ENCODE results near the gene RPL39. TPM values are rescaled to one million over a fixed set of nuclear protein-coding genes. Genes with fewer than 3 reads are reported as not detected.

The RPL39 gene
- total RNA-seq, 4 donors from 2014 or later: 4,874 to 7,757 (median 5,738) TPM

DNA sequence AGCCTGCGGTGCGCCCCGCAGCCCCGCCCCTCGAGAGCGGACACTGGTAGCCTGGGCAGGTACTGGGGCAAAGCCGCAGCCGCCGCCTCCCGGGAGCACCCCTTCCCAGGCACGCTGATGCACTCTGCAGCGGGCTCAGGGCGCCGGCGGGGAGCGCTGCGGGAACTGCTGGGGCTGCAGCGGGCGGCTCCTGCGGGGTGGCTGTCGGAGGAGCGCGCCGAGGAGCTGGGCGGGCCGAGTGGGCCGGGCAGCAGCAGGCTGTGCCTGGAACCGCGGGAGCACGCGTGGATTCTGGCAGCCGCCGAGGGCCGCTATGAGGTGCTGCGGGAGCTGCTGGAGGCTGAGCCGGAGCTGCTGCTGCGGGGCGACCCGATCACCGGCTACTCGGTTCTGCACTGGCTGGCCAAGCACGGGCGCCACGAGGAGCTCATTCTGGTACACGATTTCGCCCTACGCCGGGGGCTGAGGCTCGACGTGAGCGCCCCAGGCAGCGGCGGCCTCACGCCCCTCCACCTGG lies 32.6 kb downstream of the RPL39 start:
- no peak for TF ChIP-seq CTCF (IDR thresholded peaks at IDR 0.05; ENCODE audit: low read depth)

GRCh38 chrX:119757979-119758730 lies 33.3 kb downstream of the RPL39 start, which contains the start of gene SOWAHD:
TSS of gene SOWAHD (plus strand) at chrX:119758588. CDS start at chrX:119758668, 80 bp downstream.
- no peak for TF ChIP-seq CTCF (IDR thresholded peaks at IDR 0.05; ENCODE audit: low read depth)

DNA sequence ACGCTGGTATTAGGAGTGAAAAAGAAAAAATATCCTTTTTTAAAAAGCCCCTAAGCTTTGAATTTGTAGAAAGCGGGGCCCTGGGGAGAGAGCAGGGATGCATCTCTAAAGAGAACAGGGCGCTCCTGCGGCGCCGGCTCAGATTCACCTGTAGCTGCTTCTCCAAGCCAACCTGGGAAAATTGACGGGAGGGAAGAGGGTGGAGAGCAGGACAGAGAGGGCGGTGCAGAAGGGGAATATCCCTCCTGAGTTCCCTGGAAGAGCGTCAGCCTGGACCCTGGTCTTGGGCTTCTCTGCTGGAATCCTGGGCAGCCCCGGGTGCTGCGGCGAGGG lies 33.8 kb downstream of the RPL39 start:
- no peak for TF ChIP-seq CTCF (IDR thresholded peaks at IDR 0.05; ENCODE audit: low read depth)

DNA sequence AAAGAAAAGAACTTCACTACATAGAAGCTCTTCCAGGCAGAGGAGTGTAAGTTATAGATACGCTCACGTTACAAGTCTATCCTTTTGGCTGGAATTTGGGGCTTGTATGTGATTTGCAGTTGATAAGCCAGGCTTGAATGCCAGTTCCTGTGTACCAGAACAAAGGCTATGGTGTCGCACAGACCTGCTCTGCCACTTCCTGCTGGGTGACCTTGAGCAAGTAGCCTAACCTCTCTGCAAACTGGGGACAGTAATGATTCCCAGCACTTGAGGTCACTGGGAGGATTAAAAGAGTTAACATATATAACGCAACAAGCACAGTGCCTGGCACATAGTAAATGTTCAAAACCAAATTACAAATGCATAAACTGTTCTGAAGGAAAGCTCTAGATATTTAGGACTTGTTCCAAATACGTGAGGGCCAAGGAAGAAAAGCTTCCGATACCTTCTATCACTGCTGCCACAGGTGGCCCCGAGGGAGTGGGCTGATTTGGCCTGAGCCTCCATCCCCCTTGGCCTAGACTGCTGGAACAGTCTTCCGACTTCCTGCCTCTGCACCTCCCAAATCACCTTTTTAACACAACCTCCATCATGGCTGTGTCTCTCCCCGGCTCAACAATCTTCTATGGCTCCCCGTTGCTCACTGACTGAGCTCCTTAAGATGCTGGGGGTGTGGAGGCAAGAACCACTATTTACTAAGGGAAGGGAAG lies 34.3 kb downstream of the RPL39 start:
- no peak for TF ChIP-seq CTCF (IDR thresholded peaks at IDR 0.05; ENCODE audit: low read depth)

DNA sequence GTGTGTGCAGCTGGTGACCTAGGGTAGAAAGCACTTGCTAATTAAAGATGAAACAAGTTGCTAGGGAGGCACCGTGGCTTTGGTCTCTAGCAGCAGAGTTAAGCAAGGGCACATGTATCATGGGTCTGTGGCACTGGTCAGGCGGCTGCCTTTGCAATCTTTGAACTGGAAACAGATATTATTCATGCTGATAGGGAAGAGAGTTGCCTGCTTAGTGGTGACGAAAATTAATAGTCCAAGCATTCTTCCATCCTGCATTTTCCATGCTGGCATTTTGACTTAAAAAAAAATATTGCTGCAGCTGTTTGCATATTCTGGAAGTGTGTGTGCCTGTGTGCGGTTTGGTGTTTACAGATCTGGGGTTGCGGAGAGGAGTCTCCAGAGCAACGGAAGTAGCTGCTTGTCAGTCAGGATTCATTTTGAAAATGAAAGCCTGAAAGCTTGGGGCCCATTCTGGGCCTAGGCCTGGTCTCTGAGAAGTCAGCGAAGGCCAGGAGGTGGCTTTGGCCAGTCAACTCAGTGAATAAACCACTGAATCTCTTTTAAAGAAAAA lies 35.4 kb downstream of the RPL39 start:
- TF ChIP-seq CTCF (IDR thresholded peaks at IDR 0.05; ENCODE audit: low read depth): no peak

DNA sequence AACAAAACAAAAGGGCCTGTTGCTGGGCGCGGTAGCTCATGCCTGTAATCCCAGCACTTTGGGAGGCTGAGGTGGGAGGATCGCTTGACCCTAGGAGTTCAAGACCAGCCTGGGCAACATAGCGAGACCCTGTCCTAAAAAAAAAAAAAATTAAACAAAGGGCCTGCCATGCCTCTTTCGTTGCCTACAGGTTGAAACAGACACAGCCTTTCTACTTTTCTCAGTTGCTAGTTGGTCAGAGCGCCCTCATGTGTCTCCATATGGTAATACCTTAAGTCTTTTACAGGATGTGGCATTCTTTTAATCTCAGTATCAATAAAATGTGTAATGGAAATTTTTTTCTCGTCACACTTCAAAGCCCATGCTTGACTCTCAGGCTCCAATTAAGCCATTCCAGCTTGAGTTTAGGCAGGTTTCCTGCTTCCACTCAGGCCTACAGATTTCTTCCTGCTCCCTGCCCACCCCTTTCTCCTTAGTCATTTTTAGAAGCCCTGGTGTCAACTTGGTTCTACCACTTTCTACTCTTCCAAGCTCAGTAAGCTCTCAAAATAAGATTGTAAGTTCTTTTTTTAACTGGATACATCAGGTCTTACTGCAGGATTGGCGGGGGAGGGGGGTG lies 37.7 kb downstream of the RPL39 start:
- no peak for TF ChIP-seq CTCF (IDR thresholded peaks at IDR 0.05; ENCODE audit: low read depth)

- no peak for TF ChIP-seq CTCF (IDR thresholded peaks at IDR 0.05; ENCODE audit: low read depth)
Observed at GRCh38 chrX:119753001-119753400, 38.4 kb downstream of the RPL39 start.

Measured in subcutaneous adipose tissue (tissue), 4 donors.